ENCODE data around the gene GNG2. TPM values are rescaled to one million over a fixed set of nuclear protein-coding genes. Genes with fewer than 3 reads are reported as not detected.
A peak's percentile ranks its signal among the peaks of the same experiment; 100 is the strongest.

The GNG2 gene
- total and polyA plus RNA-seq, 10 of the 15 experiments (the other 5 are each of a cell fraction or from before 2014, with no cell fraction given): 31.6 to 114 (median 66.4) TPM

GRCh38 chr14:51873221-51873893 is 12.9 kb downstream of the GNG2 start (continued):
- no peak for TF ChIP-seq EZH2 (IDR thresholded peaks at IDR 0.05; ENCODE audit: borderline replicate concordance, control insufficient read depth, low read depth, low read length)
- TF ChIP-seq ZBTB11 (CRISPR knock-in tag; IDR thresholded peaks at IDR 0.05): no peak
- no peak for TF ChIP-seq SMAD1 (IDR thresholded peaks at IDR 0.05; ENCODE audit: low read depth, partially characterized antibody)
- no peak for TF ChIP-seq CEBPZ (IDR thresholded peaks at IDR 0.05; ENCODE audit: low read depth, low read length)
- no peak for TF ChIP-seq RELA (IDR thresholded peaks at IDR 0.05; ENCODE audit: borderline replicate concordance, partially characterized antibody)
- no peak for TF ChIP-seq SP1 (IDR thresholded peaks at IDR 0.05; ENCODE audit: low read depth, low read length)
- no peak for TF ChIP-seq STAT1 (conservative IDR thresholded peaks at IDR 0.05)
- no peak for TF ChIP-seq STAT3 (IDR thresholded peaks at IDR 0.05; ENCODE audit: low read depth, low read length)
- TF ChIP-seq MTA2 (IDR thresholded peaks at IDR 0.05; ENCODE audit: low read depth): peak; percentile 91
- no peak for TF ChIP-seq ZNF274 (IDR thresholded peaks at IDR 0.05; ENCODE audit: insufficient read depth, insufficient read length)
- TF ChIP-seq CHD2 (IDR thresholded peaks at IDR 0.05; ENCODE audit: borderline replicate concordance, low read depth, low read length): peak; percentile 43; the same call in 1 of the 2 replicates
- no peak for TF ChIP-seq KDM1A (IDR thresholded peaks at IDR 0.05; ENCODE audit: borderline replicate concordance)
- TF ChIP-seq JUNB (IDR thresholded peaks at IDR 0.05): peak; percentile 96
- peak; percentile 89 for TF ChIP-seq ZNF217 (IDR thresholded peaks at IDR 0.05)
- TF ChIP-seq PML (IDR thresholded peaks at IDR 0.05; ENCODE audit: low read length): no peak
- TF ChIP-seq MXI1 (IDR thresholded peaks at IDR 0.05; ENCODE audit: low read depth, low read length): peak; percentile 32; the same call in 1 of the 2 replicates
- no peak for TF ChIP-seq E2F4 (IDR thresholded peaks at IDR 0.05; ENCODE audit: low read depth, low read length)
- TF ChIP-seq ATF7 (IDR thresholded peaks at IDR 0.05; ENCODE audit: low read depth): peak; percentile 80
- no peak for TF ChIP-seq RFX5 (IDR thresholded peaks at IDR 0.05; ENCODE audit: low read depth, low read length)
- peak; percentile 91; the same call in 2 of the 3 replicates for TF ChIP-seq POU2F2 (IDR thresholded peaks at IDR 0.05; ENCODE audit: borderline replicate concordance, low read depth, low read length)
- TF ChIP-seq RBBP5 (conservative IDR thresholded peaks at IDR 0.05): no peak
- no peak for TF ChIP-seq ELK1 (IDR thresholded peaks at IDR 0.05; ENCODE audit: low read depth, low read length)
- TF ChIP-seq NBN (IDR thresholded peaks at IDR 0.05): peak; percentile 83
- no peak for TF ChIP-seq NFYB (IDR thresholded peaks at IDR 0.05; ENCODE audit: insufficient read depth, low read depth, low read length)
